PC-3 (cell line): ENCODE results near the gene FAM98B. TPM values are rescaled to one million over a fixed set of nuclear protein-coding genes. Genes with fewer than 3 reads are reported as not detected.
A peak's percentile ranks its signal among the peaks of the same experiment; 100 is the strongest.

Source experiments
- ATAC-seq: fragments of 200-7000 bp; cut with Tn5 transposase; 2 replicates; pipeline ENCODE4 v1.9.1; 2020; ENCODE audit warnings: mild to moderate bottlenecking, moderate library complexity
- BruUV-seq: library from RNA; stranded (reverse); fragments of 400-500 nt; replicated peaks from 2 replicates; lab custom pipeline; 2021; lab: Mats Ljungman, UMichigan
- CTCF ChIA-PET: fragments of 300-600 bp; sonication (Branson Sonifier 250); formaldehyde crosslinking; loops from one replicate; lab custom pipeline; 2022; ENCODE audit warnings: antibody characterized with exemption; lab: Charles Lee
- POLR2A ChIA-PET: fragments of 300-600 bp; sonication (Branson Sonifier 250); formaldehyde crosslinking; loops from one replicate; lab custom pipeline; 2022; ENCODE audit warnings: antibody characterized with exemption; ENCODE audit not compliant: unreplicated experiment; lab: Charles Lee
- DNase-seq: peaks from one replicate; pipeline ENCODE4 v3.0.0-alpha.2; 2015
- H2AFZ ChIP-seq: fragments of 300-600 bp; sonication (generic); 2 replicates; pipeline ENCODE4 v1.6.0; 2016; ENCODE audit warnings: antibody characterized with exemption, low read length
- H3F3A ChIP-seq: fragments of 300-600 bp; sonication (generic); one replicate; pipeline ENCODE4 v1.6.0; 2017; ENCODE audit warnings: antibody characterized with exemption, low read length, control low read depth, mild to moderate bottlenecking; ENCODE audit not compliant: unreplicated experiment
- H3K27ac ChIP-seq: fragments of 300-600 bp; sonication (generic); 2 replicates; pipeline ENCODE4 v1.5.1; 2016; ENCODE audit warnings: mild to moderate bottlenecking, low read length
- H3K27me3 ChIP-seq: fragments of 300-600 bp; sonication (generic); 2 replicates; pipeline ENCODE4 v1.6.1; 2016; ENCODE audit warnings: low read length, mixed read lengths
- H3K36me3 ChIP-seq: fragments of 300-600 bp; sonication (generic); 2 replicates; pipeline ENCODE4 v1.6.1; 2016; ENCODE audit warnings: low read depth, mixed run types, low read length, mixed read lengths
- H3K4me1 ChIP-seq: fragments of 300-600 bp; sonication (generic); 2 replicates; pipeline ENCODE4 v1.5.1; 2016; ENCODE audit warnings: low read length; ENCODE audit not compliant: insufficient read depth
- H3K4me2 ChIP-seq: fragments of 300-600 bp; sonication (generic); 2 replicates; pipeline ENCODE4 v1.6.0; 2016; ENCODE audit warnings: low read length
- H3K4me3 ChIP-seq: fragments of 300-600 bp; sonication (generic); 2 replicates; pipeline ENCODE4 v1.5.1; 2016; ENCODE audit warnings: mild to moderate bottlenecking, low read length, mixed read lengths
- H3K79me2 ChIP-seq: fragments of 300-600 bp; sonication (generic); 2 replicates; pipeline ENCODE4 v1.6.1; 2017; ENCODE audit warnings: low read length, mixed read lengths
- H3K9ac ChIP-seq: fragments of 300-600 bp; sonication (generic); 2 replicates; pipeline ENCODE4 v1.6.0; 2016; ENCODE audit warnings: mild to moderate bottlenecking, low read length
- H3K9me2 ChIP-seq: fragments of 300-600 bp; sonication (generic); replicated peaks from 2 replicates; pipeline ENCODE4 v1.6.1; 2016; ENCODE audit warnings: mixed run types, low read length, mixed read lengths
- H3K9me3 ChIP-seq: fragments of 300-600 bp; sonication (generic); 2 replicates; pipeline ENCODE4 v1.6.1; 2016; ENCODE audit warnings: low read length, mixed read lengths
- H4K20me1 ChIP-seq: fragments of 300-600 bp; sonication (generic); 2 replicates; pipeline ENCODE4 v1.6.1; 2016; ENCODE audit warnings: low read length, mixed read lengths
- EZH2 ChIP-seq: fragments of 300-600 bp; sonication (generic); IDR thresholded peaks from one replicate; pipeline ENCODE4 v1.6.1; 2017; ENCODE audit warnings: antibody characterized with exemption, mild to moderate bottlenecking, low read length; ENCODE audit not compliant: unreplicated experiment
- EZH2phosphoT487 ChIP-seq: fragments of 300-600 bp; sonication (generic); IDR thresholded peaks from 2 replicates; pipeline ENCODE4 v1.6.1; 2018; ENCODE audit warnings: mild to moderate bottlenecking, antibody characterized with exemption, low read length, borderline replicate concordance
- intact Hi-C: fragments of 100-400 bp; cut with micrococcal nuclease; formaldehyde crosslinking; loops from 2 replicates; pipeline ENCODE4 v1.9.0; 2023
- total RNA-seq: library from RNA; depleted of rRNA; stranded (reverse); fragments of >200 nt; gene quantifications from 2 replicates; pipeline ENCODE4 v1.2.3, GENCODE V29; 2014
- TF ChIP-seq, protein P1 (sequence below): fragments of 300-600 bp; sonication (generic); conservative IDR thresholded peaks from 2 replicates; pipeline ENCODE4 v1.5.1; 2017; ENCODE audit warnings: antibody characterized with exemption, low read depth, mild to moderate bottlenecking, low read length

Gene FAM98B
- total RNA-seq, 1 experiment from 2014 or later: 7.8 TPM

DNA sequence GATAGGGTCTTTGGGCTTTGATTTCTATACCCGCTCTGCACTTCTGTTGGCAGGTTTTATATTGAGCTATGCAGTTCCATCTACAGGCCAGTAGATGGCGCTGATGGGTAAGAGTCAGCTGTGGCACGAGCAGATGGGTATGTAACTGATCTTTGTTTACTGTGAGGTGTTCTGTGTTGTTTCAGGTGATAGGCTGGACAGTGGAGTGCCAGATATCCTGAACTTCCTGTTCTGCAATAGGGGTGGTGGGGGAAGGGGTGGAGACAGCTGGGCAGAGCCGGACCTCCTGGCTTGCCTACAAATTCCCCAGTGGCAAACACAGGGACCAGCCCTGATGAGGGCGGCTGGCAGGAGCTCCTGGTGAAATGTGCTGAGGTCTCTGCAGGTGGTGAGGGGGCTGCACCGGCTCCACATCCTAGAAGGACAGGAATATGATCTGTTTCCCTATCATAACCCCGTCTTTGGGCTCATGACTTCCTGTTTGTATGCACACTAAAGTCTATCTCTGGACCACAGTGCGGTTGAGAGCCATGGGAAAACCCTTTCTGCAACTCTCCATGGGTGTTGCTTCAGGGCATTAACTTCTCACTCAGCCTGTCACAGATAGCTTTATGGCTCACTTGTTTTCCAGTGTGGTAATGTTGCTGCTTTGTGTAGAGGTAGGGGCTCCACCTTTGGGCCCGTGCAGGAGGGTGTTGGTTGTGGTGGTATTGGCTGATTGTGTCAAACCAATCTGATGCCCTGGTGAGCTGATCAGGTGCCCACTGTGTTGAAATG is 13.4 kb upstream of the FAM98B start:
- ATAC-seq: peak; percentile 96
- H2AFZ ChIP-seq: peak overlapping the region; percentile 67
- peak; percentile 79 for DNase-seq
- no peaks in the 10 kb centered on the region for H3K79me2 ChIP-seq
- intact Hi-C loops: loop anchor here (1.0 to 5.0 kb wide), 3 partner anchors 127 to 243 kb away; no protein-coding TSS in a partner anchor
- H3K27me3 ChIP-seq: peaks cover 12% of the 10 kb centered on the region
- no peaks in the 10 kb centered on the region for H3F3A ChIP-seq
- H3K4me1 ChIP-seq: peaks cover 3% of the 10 kb centered on the region; the same call in 1 of the 2 replicates
- no peak overlapping the region for H3K27ac ChIP-seq
- BruUV-seq: no TSS peak
- H3K9me2 ChIP-seq: no peaks in the 10 kb centered on the region
- H3K9me3 ChIP-seq: no peaks in the 10 kb centered on the region
- H3K4me2 ChIP-seq: peak overlapping the region; percentile 67
- no peak overlapping the region for H3K9ac ChIP-seq
- H3K36me3 ChIP-seq: no peaks in the 10 kb centered on the region
- TF ChIP-seq, protein P1, sequence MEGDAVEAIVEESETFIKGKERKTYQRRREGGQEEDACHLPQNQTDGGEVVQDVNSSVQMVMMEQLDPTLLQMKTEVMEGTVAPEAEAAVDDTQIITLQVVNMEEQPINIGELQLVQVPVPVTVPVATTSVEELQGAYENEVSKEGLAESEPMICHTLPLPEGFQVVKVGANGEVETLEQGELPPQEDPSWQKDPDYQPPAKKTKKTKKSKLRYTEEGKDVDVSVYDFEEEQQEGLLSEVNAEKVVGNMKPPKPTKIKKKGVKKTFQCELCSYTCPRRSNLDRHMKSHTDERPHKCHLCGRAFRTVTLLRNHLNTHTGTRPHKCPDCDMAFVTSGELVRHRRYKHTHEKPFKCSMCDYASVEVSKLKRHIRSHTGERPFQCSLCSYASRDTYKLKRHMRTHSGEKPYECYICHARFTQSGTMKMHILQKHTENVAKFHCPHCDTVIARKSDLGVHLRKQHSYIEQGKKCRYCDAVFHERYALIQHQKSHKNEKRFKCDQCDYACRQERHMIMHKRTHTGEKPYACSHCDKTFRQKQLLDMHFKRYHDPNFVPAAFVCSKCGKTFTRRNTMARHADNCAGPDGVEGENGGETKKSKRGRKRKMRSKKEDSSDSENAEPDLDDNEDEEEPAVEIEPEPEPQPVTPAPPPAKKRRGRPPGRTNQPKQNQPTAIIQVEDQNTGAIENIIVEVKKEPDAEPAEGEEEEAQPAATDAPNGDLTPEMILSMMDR: peak; percentile 97
- no peak for TF ChIP-seq EZH2
- H4K20me1 ChIP-seq: no peaks in the 10 kb centered on the region
- peak overlapping the region; percentile 27; the same call in 1 of the 2 replicates for H3K4me3 ChIP-seq
- POLR2A ChIA-PET: interaction anchor here (0.6 kb wide), 2 partner anchors 21 to 32 kb away, joined by 3 to 8 read pairs; no protein-coding TSS in a partner anchor
- CTCF ChIA-PET: interaction anchor here (0.5 to 2.3 kb wide), 14 partner anchors 14 to 788 kb away, joined by 3 to 32 read pairs (median 4); partner anchors contain the start of genes FAM98B and RASGRP1

DNA sequence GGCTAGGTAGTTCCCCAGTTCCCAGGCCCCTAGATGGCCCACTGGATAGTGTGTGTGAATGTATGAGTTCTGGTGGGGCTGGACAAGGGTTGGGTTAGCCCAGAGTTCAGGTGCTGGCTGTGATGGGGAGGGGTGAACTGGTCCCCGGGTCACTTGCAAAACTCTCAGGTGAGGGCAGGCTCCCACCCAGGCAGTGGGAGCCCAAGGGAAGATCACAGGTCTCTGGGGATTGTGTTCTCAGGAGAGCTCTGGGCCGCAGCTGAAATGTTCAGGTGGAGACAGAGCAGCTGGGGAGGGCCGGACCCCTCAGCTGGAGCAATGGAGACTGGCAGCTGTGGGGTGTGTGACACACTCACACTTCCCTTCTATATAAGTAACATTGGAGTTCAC is 12.8 kb upstream of the FAM98B start:
- Histone ChIP-seq H2AFZ (no peak overlapping the region), H3K9me2 (no peaks in the 10 kb centered on the region), H3K36me3 (no peaks in the 10 kb centered on the region), H3K4me2 (no peak overlapping the region), H3K4me1 (peaks cover 3% of the 10 kb centered on the region; the same call in 1 of the 2 replicates), H4K20me1 (no peaks in the 10 kb centered on the region), H3K79me2 (no peaks in the 10 kb centered on the region), H3K9me3 (no peaks in the 10 kb centered on the region), H3K27ac (no peak overlapping the region), H3K27me3 (peaks cover 12% of the 10 kb centered on the region), H3K9ac (no peak overlapping the region), H3K4me3 (no peak overlapping the region), H3F3A (no peaks in the 10 kb centered on the region)
- ATAC-seq (no peak), DNase-seq (no peak)
- BruUV-seq: no TSS peak
- ChIA-PET CTCF (interaction anchor here (0.5 to 2.3 kb wide), 6 partner anchors 13 to 258 kb away, joined by 4 to 32 read pairs (median 12); partner anchors contain the start of genes FAM98B and RASGRP1), POLR2A (no interaction called here)
- TF ChIP-seq, protein P1: no peak
- TF ChIP-seq EZH2phosphoT487: no peak
- no peak for TF ChIP-seq EZH2
- intact Hi-C loops: loop anchor here (5.0 kb wide), 1 partner anchor 126 kb away; no protein-coding TSS in a partner anchor
